VCaP (cell line): ENCODE data around the gene RIC1.
"Not testable (repeated sequence)": the region's sequence is repeated elsewhere in the genome, so short reads cannot be mapped to it uniquely, and the experiment has no call there.

Experiments used
- H3K27ac ChIP-seq: fragments of 450-650 bp; 2 replicates; pipeline ENCODE4 v1.5.1; 2017
- CTCF ChIP-seq: fragments of 450-650 bp; conservative IDR thresholded peaks from 2 replicates; pipeline ENCODE4 v1.5.1; 2017; ENCODE audit warnings: mild to moderate bottlenecking, moderate library complexity

RIC1 gene

GRCh38 chr9:5670079-5670478, 41.2 kb downstream of the RIC1 start:
- TF ChIP-seq CTCF = no peak
- H3K27ac ChIP-seq = no peak overlapping the region

GRCh38 chr9:5671711-5672353, 42.9 kb downstream of the RIC1 start:
- peak overlapping the region; percentile 39 for H3K27ac ChIP-seq
- no peak for TF ChIP-seq CTCF

DNA sequence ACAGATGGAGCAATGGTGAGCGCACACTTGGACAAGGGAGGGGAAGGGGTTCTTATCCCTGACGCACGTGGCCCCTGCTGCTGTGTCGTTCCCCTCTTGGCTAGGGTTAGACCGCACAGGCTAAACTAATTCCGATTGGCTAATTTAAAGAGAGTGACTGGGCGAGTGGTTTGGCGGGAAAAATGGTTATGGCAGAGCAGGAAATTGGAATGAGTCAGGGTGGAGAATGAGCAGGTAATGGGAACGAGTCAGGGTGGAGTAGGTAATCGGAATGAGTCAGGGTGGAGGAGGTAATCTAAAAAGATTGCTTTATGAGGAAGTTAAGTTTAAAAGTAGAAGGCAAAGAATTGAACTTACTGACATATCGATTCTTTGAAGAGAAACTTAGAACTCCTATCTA, 46.1 kb downstream of the RIC1 start:
- H3K27ac ChIP-seq = not testable (repeated sequence)

- not testable (repeated sequence) for H3K27ac ChIP-seq
Observed at GRCh38 chr9:5683591-5683990, 54.7 kb downstream of the RIC1 start.

GRCh38 chr9:5684101-5684500, 55.2 kb downstream of the RIC1 start:
- no peak overlapping the region for H3K27ac ChIP-seq
- no peak for TF ChIP-seq CTCF

GRCh38 chr9:5688109-5688508, 59.2 kb downstream of the RIC1 start:
- H3K27ac ChIP-seq = no peak overlapping the region
- TF ChIP-seq CTCF = no peak

- H3K27ac ChIP-seq = no peak overlapping the region
- TF ChIP-seq CTCF = no peak
Observed at GRCh38 chr9:5690278-5690677, 61.4 kb downstream of the RIC1 start.

DNA sequence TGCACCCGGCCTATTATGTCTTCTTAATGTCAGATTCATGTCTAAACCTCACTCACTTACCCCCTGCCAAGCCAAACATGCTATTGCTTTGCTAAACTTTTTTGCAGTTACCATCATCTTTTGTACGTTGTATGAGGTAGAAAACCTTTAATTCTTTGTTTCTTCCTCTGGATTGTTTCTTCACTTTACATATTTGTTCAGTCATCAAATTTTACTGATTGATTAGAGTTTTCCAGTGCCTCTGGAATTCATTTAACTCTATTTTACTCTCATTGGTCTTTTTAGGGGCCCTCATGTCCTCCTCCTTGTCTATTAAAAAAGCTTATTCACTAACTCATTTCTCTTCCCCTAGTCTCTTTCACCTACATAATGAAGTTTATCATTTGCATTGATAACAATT, 67.0 kb downstream of the RIC1 start:
- no peak for TF ChIP-seq CTCF
- H3K27ac ChIP-seq = no peak overlapping the region

DNA sequence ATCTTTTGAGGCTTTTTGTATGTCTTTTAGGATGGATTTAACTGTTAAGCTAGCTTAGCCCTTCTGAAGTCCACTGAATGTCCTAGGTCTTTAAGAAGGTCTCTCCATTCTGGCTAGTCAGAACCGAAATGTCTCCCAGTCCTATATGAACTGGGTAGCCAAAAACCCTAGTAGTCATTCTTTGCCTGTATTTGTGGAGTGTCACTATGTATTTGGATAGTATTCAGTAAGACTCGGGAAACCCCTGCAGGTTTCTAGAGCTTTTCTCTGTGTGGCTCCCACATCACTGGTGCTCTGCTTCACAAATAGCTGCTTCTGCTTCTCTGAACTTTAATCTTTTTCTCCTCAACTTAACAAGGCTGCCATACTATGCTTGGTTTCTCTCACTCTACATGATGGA, 68.0 kb downstream of the RIC1 start:
- no peak for TF ChIP-seq CTCF

More for the DNA sequence above, 68.0 kb downstream of the RIC1 start:
- no peak overlapping the region for H3K27ac ChIP-seq
